ENCODE measurements around the gene FGF11. TPM values are rescaled to one million over a fixed set of nuclear protein-coding genes. Genes with fewer than 3 reads are reported as not detected.
A peak's percentile ranks its signal among the peaks of the same experiment; 100 is the strongest.

The FGF11 gene
- total RNA-seq, 2 donors from 2014 or later: 2.1 TPM; not detected in 1

- no peaks in the 10 kb centered on the region for H3K9me3 ChIP-seq
- no peaks in the 10 kb centered on the region for H3K4me1 ChIP-seq
- no peaks in the 10 kb centered on the region for H3K36me3 ChIP-seq (replicated peaks in 1 of 2; ENCODE audit: insufficient read depth in 1 of 2, low read depth in 2 of 2)
- intact Hi-C loops (cut with DNase I): no loop called here
- no peak overlapping the region for H3K4me3 ChIP-seq
- TF ChIP-seq CTCF (IDR thresholded peaks at IDR 0.05) (no peak), POLR2A (IDR thresholded peaks at IDR 0.05) (no peak)
- ATAC-seq (peak; percentile 11), DNase-seq (no peak)
- WGBS, 2 donors: 90% methylated on average over 6 to 7 of the region's 7 CpGs
- no peaks in the 10 kb centered on the region for H3K27me3 ChIP-seq
- no peak overlapping the region for H3K27ac ChIP-seq
Observed at GRCh38 chr17:7427549-7427948, 11.8 kb upstream of the FGF11 start.

DNA sequence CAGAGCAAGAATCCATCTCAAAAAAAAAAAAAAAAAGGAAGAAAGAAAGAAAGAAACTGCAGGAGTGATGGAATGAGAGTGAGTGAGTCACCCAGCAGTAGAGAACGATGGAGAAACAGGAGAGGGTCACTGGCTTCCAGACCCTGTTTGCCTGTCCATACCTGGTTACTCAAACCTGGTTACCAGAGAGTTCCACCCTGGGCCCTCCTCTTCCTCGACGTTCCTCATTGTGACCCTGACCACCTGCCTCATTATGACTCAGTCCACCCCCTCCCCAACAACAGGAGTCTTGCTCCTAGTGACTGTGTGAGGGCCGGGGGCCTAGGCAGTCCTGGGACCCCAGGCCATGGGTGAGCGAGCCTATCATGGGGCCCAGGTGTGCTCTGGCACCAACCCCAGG, 10.8 kb upstream of the FGF11 start, which contains the start of gene SPEM3:
Gene SPEM3, plus strand, starts transcription at position 301 of the 400 bp plus-strand sequence. Its CDS starts 46 bp downstream, at position 347.
- no peaks in the 10 kb centered on the region for H3K9me3 ChIP-seq
- no peak for ATAC-seq
- no peak for DNase-seq
- H3K27ac ChIP-seq: no peak within 1 kb of the TSS
- no peaks in the 10 kb centered on the region for H3K4me1 ChIP-seq
- no peak within 1 kb of the TSS for H3K4me3 ChIP-seq
- WGBS, 2 donors: 40% methylated on average over 3 to 5 of the region's 5 CpGs
- no peaks in the 10 kb centered on the region for H3K27me3 ChIP-seq
- no peaks in the 10 kb centered on the region for H3K36me3 ChIP-seq (replicated peaks in 1 of 2; ENCODE audit: insufficient read depth in 1 of 2, low read depth in 2 of 2)
- TF ChIP-seq POLR2A (IDR thresholded peaks at IDR 0.05) (no peak), CTCF (IDR thresholded peaks at IDR 0.05) (no peak)
- intact Hi-C loops (cut with DNase I): no loop called here

DNA sequence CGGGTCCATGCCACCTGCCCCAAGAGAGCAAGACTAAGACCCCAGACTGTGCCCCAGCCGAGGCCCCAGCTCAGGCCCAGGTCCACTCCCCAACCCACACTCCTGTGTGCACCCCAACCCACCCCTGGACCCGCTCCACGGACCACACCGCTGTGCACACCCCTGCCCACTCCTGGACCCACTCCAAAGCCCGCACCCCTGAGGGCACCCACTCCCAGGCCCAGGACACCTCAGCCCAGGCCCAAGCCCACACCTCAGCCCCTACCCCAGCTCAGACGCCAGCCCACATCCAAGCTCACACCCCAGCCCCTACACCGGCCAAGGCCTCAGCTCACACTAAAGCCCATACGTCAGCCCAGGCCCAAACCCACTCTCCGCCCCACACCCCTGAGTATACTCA, 9.6 kb upstream of the FGF11 start:
- Histone ChIP-seq H3K36me3 (replicated peaks in 1 of 2; ENCODE audit: insufficient read depth in 1 of 2, low read depth in 2 of 2) (no peaks in the 10 kb centered on the region), H3K4me1 (no peaks in the 10 kb centered on the region), H3K27me3 (no peaks in the 10 kb centered on the region), H3K4me3 (no peak overlapping the region), H3K27ac (no peak overlapping the region), H3K9me3 (no peaks in the 10 kb centered on the region)
- intact Hi-C loops (cut with DNase I): no loop called here
- no peak for ATAC-seq
- no peak for TF ChIP-seq CTCF (IDR thresholded peaks at IDR 0.05)
- TF ChIP-seq POLR2A (IDR thresholded peaks at IDR 0.05): no peak
- WGBS, 2 donors: 77 to 88% methylated on average over 9 to 10 of the region's 10 CpGs
- no peak for DNase-seq

DNA sequence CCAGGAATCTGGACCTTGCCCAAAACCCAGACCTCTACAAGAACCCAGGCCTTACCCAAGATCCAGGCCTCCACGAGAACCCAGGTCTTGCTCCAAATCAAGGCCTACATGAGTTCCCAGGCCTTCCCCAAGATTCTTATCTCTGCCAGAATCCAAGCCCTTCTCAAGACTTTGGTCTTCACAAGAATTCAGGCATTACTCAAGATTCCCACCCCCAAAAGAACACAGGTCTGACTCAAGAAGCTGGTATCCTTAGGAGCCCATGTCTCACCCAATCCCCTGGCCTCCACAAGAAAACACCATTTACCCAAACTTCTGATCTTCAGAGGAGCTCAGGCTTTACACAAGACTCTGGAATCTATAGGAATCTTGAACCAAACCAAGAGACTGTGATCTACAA, 8.1 kb upstream of the FGF11 start:
- WGBS, 2 donors: 71 to 100% methylated on average over 1 of the region's 1 CpG
- DNase-seq: no peak
- Histone ChIP-seq H3K4me1 (peaks cover 9% of the 10 kb centered on the region), H3K36me3 (replicated peaks in 1 of 2; ENCODE audit: insufficient read depth in 1 of 2, low read depth in 2 of 2) (no peaks in the 10 kb centered on the region), H3K27me3 (no peaks in the 10 kb centered on the region), H3K27ac (no peak overlapping the region), H3K9me3 (no peaks in the 10 kb centered on the region), H3K4me3 (no peak overlapping the region)
- no peak for ATAC-seq
- no peak for TF ChIP-seq POLR2A (IDR thresholded peaks at IDR 0.05)
- no peak for TF ChIP-seq CTCF (IDR thresholded peaks at IDR 0.05)
- intact Hi-C loops (cut with DNase I): no loop called here

- Histone ChIP-seq H3K4me3 (no peak overlapping the region), H3K36me3 (replicated peaks in 1 of 2; ENCODE audit: insufficient read depth in 1 of 2, low read depth in 2 of 2) (no peaks in the 10 kb centered on the region), H3K27ac (no peak overlapping the region), H3K9me3 (no peaks in the 10 kb centered on the region), H3K27me3 (no peaks in the 10 kb centered on the region), H3K4me1 (peaks cover 19% of the 10 kb centered on the region)
- TF ChIP-seq CTCF (IDR thresholded peaks at IDR 0.05): no peak
- intact Hi-C loops (cut with DNase I): no loop called here
- ATAC-seq: no peak
- 88 to 90% methylated on average over 11 of the region's 11 CpGs for WGBS, 2 donors
- no peak for DNase-seq
Observed at GRCh38 chr17:7432296-7432695, 7.0 kb upstream of the FGF11 start.

Measured in body of pancreas (tissue), 4 donors.